MM.1S (cell line): ENCODE results near the gene ZNHIT6.
A peak's percentile ranks its signal among the peaks of the same experiment; 100 is the strongest.

Source experiments
- EZH2 ChIP-seq: fragments of 300-600 bp; sonication (generic); optimal IDR thresholded peaks from 2 replicates; pipeline ENCODE3; 2017; ENCODE audit warnings: low read depth, mild to moderate bottlenecking, antibody characterized with exemption, low read length, mixed read lengths
- EZH2phosphoT487 ChIP-seq: fragments of 300-600 bp; sonication (generic); IDR thresholded peaks from 2 replicates; pipeline ENCODE4 v1.6.1; 2018; ENCODE audit warnings: antibody characterized with exemption, low read length
- TF ChIP-seq, protein P1 (sequence below): fragments of 300-600 bp; sonication (generic); IDR thresholded peaks from 2 replicates; pipeline ENCODE4 v1.5.1; 2016; ENCODE audit warnings: antibody characterized with exemption, low read length, mixed read lengths

DNA sequence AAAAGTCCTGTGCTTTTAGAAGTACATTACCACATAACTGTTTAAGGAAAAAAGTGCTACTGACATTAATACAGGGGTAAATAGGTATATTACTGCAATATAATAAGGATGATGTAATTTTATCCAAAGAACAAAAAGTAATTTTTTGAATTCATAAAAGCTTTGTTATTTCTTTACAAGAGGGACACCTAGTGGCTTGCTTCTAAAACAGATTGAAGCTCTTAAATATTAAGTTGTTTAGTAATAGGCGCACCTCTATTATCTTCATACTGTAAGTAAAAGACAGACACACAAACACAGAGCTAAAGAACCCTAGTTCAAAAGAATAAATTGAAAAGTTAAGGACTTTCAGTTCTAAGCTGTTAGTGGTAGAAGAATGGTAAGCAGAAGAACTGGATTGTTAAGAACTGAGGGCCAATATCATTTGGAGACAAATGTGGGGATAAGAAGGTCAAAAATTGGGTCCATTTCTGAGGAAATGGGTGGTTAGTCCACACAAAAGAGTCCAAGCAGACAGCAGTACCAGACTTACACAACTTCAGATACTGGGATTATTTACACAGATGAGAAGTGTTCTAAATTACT lies 15.4 kb downstream of the ZNHIT6 start:
- TF ChIP-seq, protein P1, sequence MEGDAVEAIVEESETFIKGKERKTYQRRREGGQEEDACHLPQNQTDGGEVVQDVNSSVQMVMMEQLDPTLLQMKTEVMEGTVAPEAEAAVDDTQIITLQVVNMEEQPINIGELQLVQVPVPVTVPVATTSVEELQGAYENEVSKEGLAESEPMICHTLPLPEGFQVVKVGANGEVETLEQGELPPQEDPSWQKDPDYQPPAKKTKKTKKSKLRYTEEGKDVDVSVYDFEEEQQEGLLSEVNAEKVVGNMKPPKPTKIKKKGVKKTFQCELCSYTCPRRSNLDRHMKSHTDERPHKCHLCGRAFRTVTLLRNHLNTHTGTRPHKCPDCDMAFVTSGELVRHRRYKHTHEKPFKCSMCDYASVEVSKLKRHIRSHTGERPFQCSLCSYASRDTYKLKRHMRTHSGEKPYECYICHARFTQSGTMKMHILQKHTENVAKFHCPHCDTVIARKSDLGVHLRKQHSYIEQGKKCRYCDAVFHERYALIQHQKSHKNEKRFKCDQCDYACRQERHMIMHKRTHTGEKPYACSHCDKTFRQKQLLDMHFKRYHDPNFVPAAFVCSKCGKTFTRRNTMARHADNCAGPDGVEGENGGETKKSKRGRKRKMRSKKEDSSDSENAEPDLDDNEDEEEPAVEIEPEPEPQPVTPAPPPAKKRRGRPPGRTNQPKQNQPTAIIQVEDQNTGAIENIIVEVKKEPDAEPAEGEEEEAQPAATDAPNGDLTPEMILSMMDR: peak; percentile 27
- no peak for TF ChIP-seq EZH2
- TF ChIP-seq EZH2phosphoT487: no peak
